ENCODE measurements around the gene HFE.
"Not testable (repeated sequence)": the region's sequence is repeated elsewhere in the genome, so short reads cannot be mapped to it uniquely, and the experiment has no call there.

HFE gene

DNA sequence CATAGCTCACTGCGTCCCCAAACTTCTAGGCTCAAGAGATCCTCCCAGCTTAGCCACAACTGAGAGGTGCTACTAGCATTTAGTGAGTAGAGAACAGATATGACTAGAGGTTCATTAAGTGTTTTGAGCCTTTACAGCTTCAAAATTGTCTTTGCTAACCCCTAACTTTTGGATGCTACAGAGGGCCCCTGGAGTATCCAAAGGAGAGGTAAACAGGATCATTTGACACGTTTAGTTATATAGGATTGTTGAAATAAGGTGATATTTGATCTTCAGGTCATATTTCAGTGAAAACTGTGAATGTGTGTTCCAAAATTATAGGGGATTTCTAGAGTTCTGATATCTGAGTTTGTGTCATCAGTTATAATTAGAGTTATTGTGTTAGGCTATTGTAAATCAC lies 19.2 kb upstream of the HFE start:
- Histone ChIP-seq H3K79me2 (ENCODE audit: control insufficient read depth, insufficient read depth, low read length) (no peaks in the 10 kb centered on the region), H3K23ac (ENCODE audit: low read length) (no peak overlapping the region), H2BK5ac (ENCODE audit: low read length) (no peak overlapping the region), H3K9ac (ENCODE audit: low read length) (no peak overlapping the region), H4K8ac (ENCODE audit: low read depth, low read length) (no peak overlapping the region), H2BK15ac (replicated peaks; ENCODE audit: low read depth) (no peak overlapping the region), H3K4ac (ENCODE audit: low read depth, low read length) (no peak overlapping the region), H3K4me1 (ENCODE audit: control insufficient read depth, low read depth, low read length) (no peaks in the 10 kb centered on the region), H3K36me3 (ENCODE audit: control insufficient read depth, insufficient read depth, low read length) (no peaks in the 10 kb centered on the region), H2BK120ac (ENCODE audit: low read depth, low read length) (no peak overlapping the region), H4K5ac (ENCODE audit: low read length) (no peak overlapping the region), H3K27me3 (ENCODE audit: insufficient read depth, low read length, poor library complexity) (no peaks in the 10 kb centered on the region), H3K18ac (ENCODE audit: low read length) (no peak overlapping the region), H3K4me3 (ENCODE audit: low read length) (no peak overlapping the region), H2AK5ac (ENCODE audit: low read length) (no peak overlapping the region), H3K79me1 (ENCODE audit: low read length) (no peaks in the 10 kb centered on the region), H3K4me2 (ENCODE audit: low read length) (no peak overlapping the region), H3K56ac (ENCODE audit: low read length) (no peak overlapping the region), H3K27ac (ENCODE audit: low read depth, low read length) (no peak overlapping the region)
- no CpG with 5 or more reads among the region's 2 CpGs for WGBS (ENCODE audit: extremely low coverage, insufficient coverage, low lambda C conversion rate)
- no peak for DNase-seq

- no peaks in the 10 kb centered on the region for H3K27me3 ChIP-seq (ENCODE audit: insufficient read depth, low read length, poor library complexity)
- no peak overlapping the region for H3K27ac ChIP-seq (ENCODE audit: low read depth, low read length)
- H3K18ac ChIP-seq (ENCODE audit: low read length), result no peak overlapping the region
- H3K36me3 ChIP-seq (ENCODE audit: control insufficient read depth, insufficient read depth, low read length), result no peaks in the 10 kb centered on the region
- H3K4me3 ChIP-seq (ENCODE audit: low read length), result no peak overlapping the region
- H3K4me1 ChIP-seq (ENCODE audit: control insufficient read depth, low read depth, low read length), result no peaks in the 10 kb centered on the region
- no peak overlapping the region for H3K4ac ChIP-seq (ENCODE audit: low read depth, low read length)
- H3K79me2 ChIP-seq (ENCODE audit: control insufficient read depth, insufficient read depth, low read length), result no peaks in the 10 kb centered on the region
- H2BK120ac ChIP-seq (ENCODE audit: low read depth, low read length), result no peak overlapping the region
- H4K8ac ChIP-seq (ENCODE audit: low read depth, low read length), result no peak overlapping the region
- no peak overlapping the region for H2BK5ac ChIP-seq (ENCODE audit: low read length)
- H3K4me2 ChIP-seq (ENCODE audit: low read length), result no peak overlapping the region
- no CpG with 5 or more reads among the region's 7 CpGs for WGBS (ENCODE audit: extremely low coverage, insufficient coverage, low lambda C conversion rate)
- no peak overlapping the region for H4K5ac ChIP-seq (ENCODE audit: low read length)
- no peak overlapping the region for H2BK15ac ChIP-seq (replicated peaks; ENCODE audit: low read depth)
- H3K9ac ChIP-seq (ENCODE audit: low read length), result no peak overlapping the region
- no peaks in the 10 kb centered on the region for H3K79me1 ChIP-seq (ENCODE audit: low read length)
- H3K23ac ChIP-seq (ENCODE audit: low read length), result no peak overlapping the region
- peak overlapping the region; percentile 65 for H3K56ac ChIP-seq (ENCODE audit: low read length)
- DNase-seq, result no peak
- H2AK5ac ChIP-seq (ENCODE audit: low read length), result no peak overlapping the region
Measured at GRCh38 chr6:26071135-26071534, 16.1 kb upstream of the HFE start.

DNA sequence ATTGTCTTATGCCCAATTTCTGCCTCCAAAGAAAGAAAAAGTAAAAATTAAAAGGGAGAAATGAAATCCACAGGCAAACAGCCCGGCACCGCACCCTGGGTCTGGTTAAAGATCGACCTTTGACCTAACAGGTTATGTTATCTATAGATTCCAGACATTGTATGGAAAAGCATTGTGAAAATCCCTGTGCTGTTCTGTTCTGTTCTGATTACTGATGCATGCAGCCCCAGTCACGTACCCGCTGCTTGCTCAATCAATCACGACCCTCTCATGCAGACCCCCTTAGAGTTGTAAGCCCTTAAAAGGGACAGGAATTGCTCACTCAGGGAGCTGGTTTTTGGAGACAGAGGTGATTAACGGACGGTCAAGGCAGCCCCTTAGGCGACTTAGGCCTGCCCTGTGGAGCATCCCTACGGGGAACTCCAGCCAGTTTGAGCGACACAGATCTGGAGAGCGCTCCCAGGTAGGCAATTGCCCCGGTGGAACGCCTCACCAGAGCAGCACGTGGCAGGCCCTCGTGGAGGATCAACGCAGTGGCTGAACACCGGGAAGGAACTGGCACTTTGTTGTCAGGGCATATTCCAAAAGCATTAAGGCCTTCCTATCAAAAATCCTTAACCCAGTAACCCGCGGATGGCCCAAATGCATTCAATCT lies 12.0 kb upstream of the HFE start:
- no peak overlapping the region for H4K8ac ChIP-seq (ENCODE audit: low read depth, low read length)
- peak; percentile 64 for DNase-seq
- H2BK120ac ChIP-seq (ENCODE audit: low read depth, low read length), result no peak overlapping the region
- H3K4ac ChIP-seq (ENCODE audit: low read depth, low read length), result no peak overlapping the region
- peak overlapping the region; percentile 42 for H3K56ac ChIP-seq (ENCODE audit: low read length)
- no peak overlapping the region for H3K9ac ChIP-seq (ENCODE audit: low read length)
- H3K4me1 ChIP-seq (ENCODE audit: control insufficient read depth, low read depth, low read length), result no peaks in the 10 kb centered on the region
- H3K4me2 ChIP-seq (ENCODE audit: low read length), result no peak overlapping the region
- no peaks in the 10 kb centered on the region for H3K27me3 ChIP-seq (ENCODE audit: insufficient read depth, low read length, poor library complexity)
- no peak overlapping the region for H2AK5ac ChIP-seq (ENCODE audit: low read length)
- H3K36me3 ChIP-seq (ENCODE audit: control insufficient read depth, insufficient read depth, low read length), result no peaks in the 10 kb centered on the region
- H2BK5ac ChIP-seq (ENCODE audit: low read length), result no peak overlapping the region
- peak overlapping the region; percentile 1 for H3K27ac ChIP-seq (ENCODE audit: low read depth, low read length)
- H3K18ac ChIP-seq (ENCODE audit: low read length), result no peak overlapping the region
- no peak overlapping the region for H4K5ac ChIP-seq (ENCODE audit: low read length)
- no peak overlapping the region for H2BK15ac ChIP-seq (replicated peaks; ENCODE audit: low read depth)
- H3K79me1 ChIP-seq (ENCODE audit: low read length), result no peaks in the 10 kb centered on the region
- WGBS (ENCODE audit: extremely low coverage, insufficient coverage, low lambda C conversion rate), result no CpG with 5 or more reads among the region's 20 CpGs
- H3K4me3 ChIP-seq (ENCODE audit: low read length), result no peak overlapping the region
- no peak overlapping the region for H3K23ac ChIP-seq (ENCODE audit: low read length)
- H3K79me2 ChIP-seq (ENCODE audit: control insufficient read depth, insufficient read depth, low read length), result no peaks in the 10 kb centered on the region

DNA sequence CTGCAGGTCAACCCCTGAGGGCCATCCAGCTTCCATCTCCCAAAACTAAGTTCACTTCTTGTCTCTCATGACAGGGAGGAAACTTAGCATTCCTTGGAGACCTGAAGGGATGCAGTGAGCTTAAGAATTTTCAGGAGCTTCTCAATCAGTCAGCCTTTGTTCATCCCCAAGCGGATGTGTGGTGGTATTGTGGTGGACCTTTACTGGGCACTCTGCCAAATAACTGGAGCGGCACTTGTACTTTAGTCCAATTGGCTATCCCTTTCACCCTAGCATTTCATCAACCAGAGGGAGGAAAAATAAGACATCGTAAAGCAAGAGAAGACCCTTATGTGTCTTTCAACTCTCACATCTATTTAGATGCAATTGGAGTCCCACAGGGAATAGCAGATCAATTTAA lies 9.2 kb upstream of the HFE start:
- H3K23ac ChIP-seq (ENCODE audit: low read length); H3K4ac ChIP-seq (ENCODE audit: low read depth, low read length); H2BK15ac ChIP-seq (replicated peaks; ENCODE audit: low read depth); H4K5ac ChIP-seq (ENCODE audit: low read length); H4K8ac ChIP-seq (ENCODE audit: low read depth, low read length); H2AK5ac ChIP-seq (ENCODE audit: low read length); H2BK5ac ChIP-seq (ENCODE audit: low read length); DNase-seq; H3K27me3 ChIP-seq (ENCODE audit: insufficient read depth, low read length, poor library complexity); H3K9ac ChIP-seq (ENCODE audit: low read length); H3K79me1 ChIP-seq (ENCODE audit: low read length); H3K56ac ChIP-seq (ENCODE audit: low read length); H3K18ac ChIP-seq (ENCODE audit: low read length); H3K4me2 ChIP-seq (ENCODE audit: low read length); H3K4me1 ChIP-seq (ENCODE audit: control insufficient read depth, low read depth, low read length); H3K4me3 ChIP-seq (ENCODE audit: low read length); H3K27ac ChIP-seq (ENCODE audit: low read depth, low read length); H3K79me2 ChIP-seq (ENCODE audit: control insufficient read depth, insufficient read depth, low read length); H2BK120ac ChIP-seq (ENCODE audit: low read depth, low read length); H3K36me3 ChIP-seq (ENCODE audit: control insufficient read depth, insufficient read depth, low read length): not testable (repeated sequence)
- no CpG with 5 or more reads among the region's 3 CpGs for WGBS (ENCODE audit: extremely low coverage, insufficient coverage, low lambda C conversion rate)

GRCh38 chr6:26081096-26081495 lies 6.1 kb upstream of the HFE start:
- H3K18ac ChIP-seq (ENCODE audit: low read length); H3K23ac ChIP-seq (ENCODE audit: low read length); H3K79me2 ChIP-seq (ENCODE audit: control insufficient read depth, insufficient read depth, low read length); H2BK5ac ChIP-seq (ENCODE audit: low read length); H3K79me1 ChIP-seq (ENCODE audit: low read length); H3K56ac ChIP-seq (ENCODE audit: low read length); H2BK15ac ChIP-seq (replicated peaks; ENCODE audit: low read depth); H3K4me3 ChIP-seq (ENCODE audit: low read length); H3K36me3 ChIP-seq (ENCODE audit: control insufficient read depth, insufficient read depth, low read length); H2AK5ac ChIP-seq (ENCODE audit: low read length); H3K4me2 ChIP-seq (ENCODE audit: low read length); H3K27ac ChIP-seq (ENCODE audit: low read depth, low read length); H3K27me3 ChIP-seq (ENCODE audit: insufficient read depth, low read length, poor library complexity); H4K5ac ChIP-seq (ENCODE audit: low read length); DNase-seq; H2BK120ac ChIP-seq (ENCODE audit: low read depth, low read length); H3K4ac ChIP-seq (ENCODE audit: low read depth, low read length); H3K4me1 ChIP-seq (ENCODE audit: control insufficient read depth, low read depth, low read length); H3K9ac ChIP-seq (ENCODE audit: low read length); H4K8ac ChIP-seq (ENCODE audit: low read depth, low read length): not testable (repeated sequence)
- WGBS (ENCODE audit: extremely low coverage, insufficient coverage, low lambda C conversion rate), result no CpG with 5 or more reads among the region's 3 CpGs

DNA sequence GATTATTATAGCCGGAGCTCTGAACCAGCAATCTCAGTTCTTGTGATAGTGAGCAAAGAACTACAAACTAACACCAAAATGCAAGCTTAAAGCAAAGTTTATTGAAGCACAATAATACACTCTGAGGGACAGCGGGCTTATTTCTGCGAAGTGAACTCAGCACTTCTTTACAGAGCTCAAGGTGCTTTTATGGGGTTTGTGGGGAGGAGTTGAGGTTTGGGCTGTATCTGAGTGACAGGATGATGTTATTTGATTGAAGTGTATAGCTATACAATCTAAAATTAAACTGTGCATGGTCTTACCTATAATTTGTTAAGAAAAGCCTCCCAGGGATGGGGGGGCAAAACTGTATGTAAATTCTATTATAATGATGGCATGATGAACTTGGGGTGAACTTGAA lies 1.0 kb upstream of the HFE start:
- Histone ChIP-seq H3K79me1 (ENCODE audit: low read length) (no peaks in the 10 kb centered on the region), H4K5ac (ENCODE audit: low read length) (no peak overlapping the region), H3K4me1 (ENCODE audit: control insufficient read depth, low read depth, low read length) (no peaks in the 10 kb centered on the region), H3K4ac (ENCODE audit: low read depth, low read length) (no peak overlapping the region), H3K36me3 (ENCODE audit: control insufficient read depth, insufficient read depth, low read length) (no peaks in the 10 kb centered on the region), H3K79me2 (ENCODE audit: control insufficient read depth, insufficient read depth, low read length) (no peaks in the 10 kb centered on the region), H3K4me3 (ENCODE audit: low read length) (no peak overlapping the region), H2BK5ac (ENCODE audit: low read length) (no peak overlapping the region), H2BK120ac (ENCODE audit: low read depth, low read length) (no peak overlapping the region), H3K27me3 (ENCODE audit: insufficient read depth, low read length, poor library complexity) (no peaks in the 10 kb centered on the region), H3K23ac (ENCODE audit: low read length) (no peak overlapping the region), H3K4me2 (ENCODE audit: low read length) (no peak overlapping the region), H3K9ac (ENCODE audit: low read length) (no peak overlapping the region), H3K27ac (ENCODE audit: low read depth, low read length) (no peak overlapping the region), H3K18ac (ENCODE audit: low read length) (no peak overlapping the region), H2AK5ac (ENCODE audit: low read length) (no peak overlapping the region), H4K8ac (ENCODE audit: low read depth, low read length) (no peak overlapping the region), H3K56ac (ENCODE audit: low read length) (no peak overlapping the region), H2BK15ac (replicated peaks; ENCODE audit: low read depth) (no peak overlapping the region)
- no peak for DNase-seq
- no CpG with 5 or more reads among the region's 3 CpGs for WGBS (ENCODE audit: extremely low coverage, insufficient coverage, low lambda C conversion rate)

All from mesendoderm (in vitro differentiated cells).